Breast epithelium (tissue), 4 donors: Measurements from ENCODE around the gene NPEPPS. TPM values are rescaled to one million over a fixed set of nuclear protein-coding genes. Genes with fewer than 3 reads are reported as not detected.

Source experiments
- DNase-seq, 2 donors: peaks; one replicate each; pipeline ENCODE4 v3.0.0-alpha.2; 2019; ENCODE audit warnings: low spot score in 2 of 2
- H3K27ac ChIP-seq, 2 donors: fragments of 200-600 bp; sonication (generic) in 1 of 2; one replicate each; pipeline ENCODE4 v1.5.1; 2016 to 2019; ENCODE audit warnings: mild to moderate bottlenecking in 1 of 2
- H3K27me3 ChIP-seq, 2 donors: fragments of 200-600 bp; sonication (generic) in 1 of 2; one replicate each; pipeline versions ENCODE4 v1.5.1 to v1.6.0; 2017 to 2019; ENCODE audit warnings: control low read depth in 1 of 2, mild to moderate bottlenecking in 1 of 2
- H3K36me3 ChIP-seq: fragments of 200-600 bp; one replicate; pipeline ENCODE4 v1.5.1; 2019
- H3K4me1 ChIP-seq, 2 donors: fragments of 200-600 bp; sonication (generic); one replicate each; pipeline ENCODE4 v1.5.1; 2016 to 2019; ENCODE audit warnings: control low read depth in 1 of 2
- H3K4me3 ChIP-seq, 3 donors: fragments of 200-600 bp; sonication (generic); 1 replicate in 2 of 3; 2 replicates in 1 of 3; pipeline ENCODE4 v1.5.1; 2016 to 2019; ENCODE audit warnings: mild to moderate bottlenecking in 3 of 3, moderate library complexity in 2 of 3
- H3K9me3 ChIP-seq, 2 donors: fragments of 200-600 bp; sonication (generic) in 1 of 2; one replicate each; pipeline ENCODE4 v1.5.1; 2016 to 2019; ENCODE audit warnings: control low read depth in 1 of 2
- CTCF ChIP-seq, 3 donors: fragments of 450-650 bp; IDR thresholded peaks; one replicate each; pipeline ENCODE4 v1.5.1; 2016 to 2017; ENCODE audit warnings: antibody characterized with exemption in 3 of 3, mild to moderate bottlenecking in 3 of 3, moderate library complexity in 3 of 3
- POLR2A ChIP-seq: fragments of 450-650 bp; IDR thresholded peaks from one replicate; pipeline ENCODE4 v1.6.1; 2016; ENCODE audit warnings: antibody characterized with exemption, mild to moderate bottlenecking, moderate library complexity
- POLR2AphosphoS5 ChIP-seq, 3 donors: sonication (generic); formaldehyde crosslinking; IDR thresholded peaks; one replicate each; pipeline ENCODE4 v1.6.1; 2017; ENCODE audit warnings: antibody characterized with exemption in 3 of 3
- intact Hi-C: fragments of 100-400 bp; cut with DNase I; formaldehyde crosslinking; loops from one replicate; pipeline ENCODE4 v1.15.1; 2023; ENCODE audit warnings: low total_unique reads
- total RNA-seq, 3 donors: library from RNA; depleted of rRNA; stranded (reverse); fragments of >200 nt; gene quantifications; one replicate each; pipeline ENCODE4 v1.1.0, GENCODE V29; 2016

NPEPPS gene
- total RNA-seq, 3 donors from 2014 or later = 106 to 130 (median 117) TPM

- DNase-seq = no peak
- intact Hi-C loops = no loop called here
- Histone ChIP-seq H3K4me3 (no peak overlapping the region), H3K36me3 (no peaks in the 10 kb centered on the region), H3K4me1 (peaks cover 0 to 7% of the 10 kb centered on the region in 2 donors), H3K27me3 (no peaks in the 10 kb centered on the region), H3K27ac (no peak overlapping the region), H3K9me3 (no peaks in the 10 kb centered on the region)
- TF ChIP-seq POLR2AphosphoS5 (IDR thresholded peaks at IDR 0.05) = no peak
- TF ChIP-seq CTCF (IDR thresholded peaks at IDR 0.05) = no peak
- TF ChIP-seq POLR2A = no peak
Measured at GRCh38 chr17:47652570-47652969, 121.7 kb downstream of the NPEPPS start.

GRCh38 chr17:47653442-47653841 is 122.5 kb downstream of the NPEPPS start:
- Histone ChIP-seq H3K36me3 (peaks cover 2% of the 10 kb centered on the region), H3K4me1 (peaks cover 0 to 7% of the 10 kb centered on the region in 2 donors)
- intact Hi-C loops = no loop called here

GRCh38 chr17:47654991-47655390 is 124.1 kb downstream of the NPEPPS start:
- no peak overlapping the region for H3K27ac ChIP-seq
- no peaks in the 10 kb centered on the region for H3K9me3 ChIP-seq
- TF ChIP-seq CTCF (IDR thresholded peaks at IDR 0.05) (no peak), POLR2AphosphoS5 (IDR thresholded peaks at IDR 0.05) (no peak), POLR2A (no peak)
- no peak for DNase-seq
- peaks cover 0 to 7% of the 10 kb centered on the region in 2 donors for H3K4me1 ChIP-seq
- H3K36me3 ChIP-seq = peaks cover 5% of the 10 kb centered on the region
- intact Hi-C loops = no loop called here
- peak overlapping the region in 1 of 3 donors; percentile 13 for H3K4me3 ChIP-seq
- no peaks in the 10 kb centered on the region for H3K27me3 ChIP-seq

More at GRCh38 chr17:47653442-47653841, 122.5 kb downstream of the NPEPPS start:
- Histone ChIP-seq H3K4me3 (no peak overlapping the region), H3K9me3 (no peaks in the 10 kb centered on the region), H3K27me3 (no peaks in the 10 kb centered on the region), H3K27ac (no peak overlapping the region)
- no peak for DNase-seq
- no peak for TF ChIP-seq POLR2AphosphoS5 (IDR thresholded peaks at IDR 0.05)
- no peak for TF ChIP-seq POLR2A
- no peak for TF ChIP-seq CTCF (IDR thresholded peaks at IDR 0.05)

- H3K36me3 ChIP-seq = peaks cover 5% of the 10 kb centered on the region
Measured at GRCh38 chr17:47660064-47660492, 129.2 kb downstream of the NPEPPS start.

More at GRCh38 chr17:47660064-47660492, 129.2 kb downstream of the NPEPPS start:
- no peak for TF ChIP-seq POLR2A
- TF ChIP-seq CTCF (IDR thresholded peaks at IDR 0.05) = no peak
- no peak for TF ChIP-seq POLR2AphosphoS5 (IDR thresholded peaks at IDR 0.05)
- H3K9me3 ChIP-seq = no peaks in the 10 kb centered on the region
- no peak for DNase-seq
- H3K27ac ChIP-seq = no peak overlapping the region
- no peaks in the 10 kb centered on the region for H3K27me3 ChIP-seq
- intact Hi-C loops = no loop called here
- no peak overlapping the region for H3K4me3 ChIP-seq
- H3K4me1 ChIP-seq = no peaks in the 10 kb centered on the region
